Endometrial microvascular endothelial cells (primary cell): ENCODE measurements around the gene RAP2A. TPM values are rescaled to one million over a fixed set of nuclear protein-coding genes. Genes with fewer than 3 reads are reported as not detected.

Experiments used
- in situ Hi-C: cut with HindIII; loops from 2 replicates; pipeline ENCODE4 v1.10.0; 2017; ENCODE audit warnings: low sequenced_read_pairs, low pct_unique_long_range_greater_than_20kb; ENCODE audit errors: inconsistent ontology term
- total RNA-seq: library from RNA; depleted of rRNA; stranded (reverse); fragments of >200 nt; gene quantifications from one replicate; pipeline ENCODE4 v1.2.3, GENCODE V29; 2015; ENCODE audit errors: inconsistent ontology term

The RAP2A gene
- total RNA-seq, 1 donor from 2014 or later, result 50.8 TPM

- in situ Hi-C loops, result no loop called here
Observed at GRCh38 chr13:97414392-97414791, 19.6 kb upstream of the RAP2A start.

- in situ Hi-C loops, result no loop called here
Observed at GRCh38 chr13:97417698-97418097, 16.3 kb upstream of the RAP2A start.

GRCh38 chr13:97422118-97423054 lies 11.6 kb upstream of the RAP2A start:
- in situ Hi-C loops, result no loop called here

GRCh38 chr13:97423300-97424045 lies 10.5 kb upstream of the RAP2A start:
- in situ Hi-C loops, result no loop called here

- in situ Hi-C loops, result no loop called here
Observed at GRCh38 chr13:97425590-97425989, 8.4 kb upstream of the RAP2A start.

- in situ Hi-C loops, result no loop called here
Observed at GRCh38 chr13:97426695-97427094, 7.3 kb upstream of the RAP2A start.

- in situ Hi-C loops, result loop anchor here (10.0 kb wide), 1 partner anchor 205 kb away; the partner anchor contains the start of gene MBNL2
Observed at GRCh38 chr13:97429681-97430081, 4.3 kb upstream of the RAP2A start.

- in situ Hi-C loops, result loop anchor here (10.0 kb wide), 1 partner anchor 205 kb away; the partner anchor contains the start of gene MBNL2
Observed at GRCh38 chr13:97430296-97430695, 3.7 kb upstream of the RAP2A start.

GRCh38 chr13:97431171-97431764 lies 2.7 kb upstream of the RAP2A start:
- in situ Hi-C loops, result loop anchor here (10.0 kb wide), 1 partner anchor 206 kb away; the partner anchor contains the start of gene MBNL2

GRCh38 chr13:97432232-97432916 lies 1.6 kb upstream of the RAP2A start:
- in situ Hi-C loops, result loop anchor here (10.0 kb wide), 1 partner anchor 208 kb away; the partner anchor contains the start of gene MBNL2

- in situ Hi-C loops, result loop anchor here (10.0 kb wide), 1 partner anchor 208 kb away; the partner anchor contains the start of gene MBNL2
Observed at GRCh38 chr13:97432917-97433726, 847 bp upstream of the RAP2A start.

GRCh38 chr13:97434397-97435201 lies 630 bp downstream of the RAP2A start:
- in situ Hi-C loops, result loop anchor here (10.0 kb wide), 1 partner anchor 210 kb away; the partner anchor contains the start of gene MBNL2

GRCh38 chr13:97435323-97435722 lies 1.4 kb downstream of the RAP2A start:
- in situ Hi-C loops, result loop anchor here (10.0 kb wide), 1 partner anchor 211 kb away; the partner anchor contains the start of gene MBNL2

GRCh38 chr13:97435794-97436193 lies 1.8 kb downstream of the RAP2A start:
- in situ Hi-C loops, result loop anchor here (10.0 kb wide), 1 partner anchor 211 kb away; the partner anchor contains the start of gene MBNL2

GRCh38 chr13:97436845-97437244 lies 2.9 kb downstream of the RAP2A start:
- in situ Hi-C loops, result loop anchor here (10.0 kb wide), 1 partner anchor 212 kb away; the partner anchor contains the start of gene MBNL2

- in situ Hi-C loops, result loop anchor here (10.0 kb wide), 1 partner anchor 213 kb away; the partner anchor contains the start of gene MBNL2
Observed at GRCh38 chr13:97437729-97438128, 3.8 kb downstream of the RAP2A start.
